WTC11 (cell line): ENCODE data around the gene SRPRB.

Source experiments
- CTCF ChIP-seq: fragments of 200-600 bp; IDR thresholded peaks from 2 replicates; pipeline ENCODE4 v1.8.0; 2022; ENCODE audit warnings: antibody characterized with exemption
- ESRRA ChIP-seq: sonication (generic); formaldehyde crosslinking; IDR thresholded peaks from 2 replicates; pipeline ENCODE4 v1.8.1; 2022; ENCODE audit warnings: mild to moderate bottlenecking, missing genetic modification reagents, borderline replicate concordance
- RELA ChIP-seq: sonication (generic); formaldehyde crosslinking; IDR thresholded peaks from 2 replicates; pipeline ENCODE4 v1.8.1; 2022; ENCODE audit warnings: missing genetic modification reagents, mild to moderate bottlenecking, borderline replicate concordance
- TF ChIP-seq, protein P1 (sequence below): sonication (generic); formaldehyde crosslinking; IDR thresholded peaks from 2 replicates; pipeline ENCODE4 v1.8.1; 2022; ENCODE audit warnings: low read depth, missing genetic modification reagents, borderline replicate concordance

- no peak for TF ChIP-seq ESRRA (CRISPR knock-in tag)
- TF ChIP-seq CTCF: no peak
- no peak for TF ChIP-seq RELA (CRISPR knock-in tag)
- TF ChIP-seq, protein P1, sequence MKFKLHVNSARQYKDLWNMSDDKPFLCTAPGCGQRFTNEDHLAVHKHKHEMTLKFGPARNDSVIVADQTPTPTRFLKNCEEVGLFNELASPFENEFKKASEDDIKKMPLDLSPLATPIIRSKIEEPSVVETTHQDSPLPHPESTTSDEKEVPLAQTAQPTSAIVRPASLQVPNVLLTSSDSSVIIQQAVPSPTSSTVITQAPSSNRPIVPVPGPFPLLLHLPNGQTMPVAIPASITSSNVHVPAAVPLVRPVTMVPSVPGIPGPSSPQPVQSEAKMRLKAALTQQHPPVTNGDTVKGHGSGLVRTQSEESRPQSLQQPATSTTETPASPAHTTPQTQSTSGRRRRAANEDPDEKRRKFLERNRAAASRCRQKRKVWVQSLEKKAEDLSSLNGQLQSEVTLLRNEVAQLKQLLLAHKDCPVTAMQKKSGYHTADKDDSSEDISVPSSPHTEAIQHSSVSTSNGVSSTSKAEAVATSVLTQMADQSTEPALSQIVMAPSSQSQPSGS (CRISPR knock-in tag): no peak
Observed at GRCh38 chr3:133804896-133805295, 719 bp upstream of the SRPRB start.
